Esophagus muscularis mucosa (tissue), 4 donors: ENCODE data around the gene GLCCI1. TPM values are rescaled to one million over a fixed set of nuclear protein-coding genes. Genes with fewer than 3 reads are reported as not detected.

ENCODE experiments used
- DNase-seq: peaks from one replicate; pipeline ENCODE4 v3.0.0-alpha.2; 2017; ENCODE audit errors: extremely low spot score
- H3K27ac ChIP-seq, 4 donors: fragments of 200-600 bp; sonication (generic); replicated peaks in 1 of 4; 1 replicate in 3 of 4; 2 replicates in 1 of 4; pipeline ENCODE4 v1.5.1; 2016 to 2019; ENCODE audit warnings: mild to moderate bottlenecking in 1 of 4
- H3K27me3 ChIP-seq, 4 donors: fragments of 200-600 bp; sonication (generic); one replicate each; pipeline versions ENCODE4 v1.5.1 to v1.6.0; 2016 to 2019
- H3K36me3 ChIP-seq, 4 donors: fragments of 200-600 bp; sonication (generic); one replicate each; pipeline ENCODE4 v1.5.1; 2016 to 2019
- H3K4me1 ChIP-seq, 4 donors: fragments of 200-600 bp; sonication (generic); one replicate each; pipeline ENCODE4 v1.5.1; 2016 to 2019
- H3K4me3 ChIP-seq, 4 donors: fragments of 200-600 bp; sonication (generic); 1 replicate in 2 of 4; 2 replicates in 2 of 4; pipeline ENCODE4 v1.5.1; 2016 to 2019; ENCODE audit warnings: mild to moderate bottlenecking in 4 of 4, moderate library complexity in 1 of 4
- H3K9me3 ChIP-seq, 4 donors: fragments of 200-600 bp; sonication (generic); 1 replicate in 3 of 4; 2 replicates in 1 of 4; pipeline ENCODE4 v1.5.1; 2016 to 2019
- CTCF ChIP-seq, 3 experiments: fragments of 200-600 bp in 2 of 3; fragments of 450-650 bp in 1 of 3; sonication (generic) in 2 of 3; IDR thresholded peaks; one replicate each; pipeline ENCODE4 v1.5.1; 2017 to 2019; ENCODE audit warnings: antibody characterized with exemption in 3 of 3, mild to moderate bottlenecking in 2 of 3, moderate library complexity in 1 of 3
- EP300 ChIP-seq: sonication (generic); formaldehyde crosslinking; IDR thresholded peaks from one replicate; pipeline ENCODE4 v1.6.1; 2017; ENCODE audit warnings: antibody characterized with exemption
- POLR2A ChIP-seq: fragments of 450-650 bp; IDR thresholded peaks from one replicate; pipeline ENCODE4 v1.6.1; 2017; ENCODE audit warnings: antibody characterized with exemption, moderate library complexity, mild to moderate bottlenecking, low read depth
- POLR2AphosphoS5 ChIP-seq, 2 donors: sonication (generic); formaldehyde crosslinking; IDR thresholded peaks; one replicate each; pipeline ENCODE4 v1.6.1; 2017; ENCODE audit warnings: antibody characterized with exemption in 2 of 2
- WGBS: methylation state at CpG from one replicate; pipeline ENCODE4 v1.1.5; 2018; 5-methylcytosine and 5-hydroxymethylcytosine counted together
- intact Hi-C: fragments of 100-400 bp; cut with DNase I; formaldehyde crosslinking; loops from one replicate; pipeline ENCODE4 v1.15.1; 2023
- total RNA-seq, 4 donors: library from RNA; depleted of rRNA; stranded (reverse); fragments of >200 nt; gene quantifications; one replicate each; pipeline versions ENCODE4 v1.1.0 to v1.2.1, GENCODE V29; 2016

Gene GLCCI1
- total RNA-seq, 4 donors from 2014 or later, result 2.8 to 8.3 (median 4.8) TPM

- Histone ChIP-seq H3K4me1 (no peaks in the 10 kb centered on the region), H3K36me3 (no peaks in the 10 kb centered on the region), H3K27ac (no peak overlapping the region), H3K9me3 (no peaks in the 10 kb centered on the region), H3K27me3 (no peaks in the 10 kb centered on the region), H3K4me3 (no peak overlapping the region)
- 79% methylated on average over 4 of the region's 4 CpGs for WGBS
- no peak for TF ChIP-seq CTCF (IDR thresholded peaks at IDR 0.05)
- TF ChIP-seq EP300, result no peak
- TF ChIP-seq POLR2AphosphoS5 (IDR thresholded peaks at IDR 0.05), result no peak
- no peak for TF ChIP-seq POLR2A
- DNase-seq, result no peak
- intact Hi-C loops, result loop anchor here (10.0 kb wide), 1 partner anchor 265 kb away; no protein-coding TSS in a partner anchor
Observed at GRCh38 chr7:7959979-7960670, 8.5 kb upstream of the GLCCI1 start.

GRCh38 chr7:7962851-7963250 is 5.7 kb upstream of the GLCCI1 start:
- WGBS, result 89% methylated on average over 3 of the region's 3 CpGs
- DNase-seq, result no peak
- H3K9me3 ChIP-seq, result no peaks in the 10 kb centered on the region

GRCh38 chr7:7964250-7964649 is 4.3 kb upstream of the GLCCI1 start:
- no peaks in the 10 kb centered on the region for H3K36me3 ChIP-seq
- WGBS, result 92% methylated on average over 2 of the region's 2 CpGs
- no peak overlapping the region for H3K27ac ChIP-seq
- intact Hi-C loops, result loop anchor here (10.0 kb wide), 1 partner anchor 269 kb away; no protein-coding TSS in a partner anchor
- H3K4me1 ChIP-seq, result peaks cover 0 to 8% (median 3%) of the 10 kb centered on the region in 4 donors
- no peak for TF ChIP-seq EP300
- no peak for TF ChIP-seq POLR2A
- no peak for TF ChIP-seq CTCF (IDR thresholded peaks at IDR 0.05)
- no peak for TF ChIP-seq POLR2AphosphoS5 (IDR thresholded peaks at IDR 0.05)
- no peaks in the 10 kb centered on the region for H3K9me3 ChIP-seq
- DNase-seq, result no peak
- H3K4me3 ChIP-seq, result no peak overlapping the region
- H3K27me3 ChIP-seq, result no peaks in the 10 kb centered on the region

More at GRCh38 chr7:7962851-7963250, 5.7 kb upstream of the GLCCI1 start:
- H3K4me3 ChIP-seq, result no peak overlapping the region
- H3K27me3 ChIP-seq, result no peaks in the 10 kb centered on the region
- H3K27ac ChIP-seq, result no peak overlapping the region
- H3K4me1 ChIP-seq, result peaks cover 0 to 6% (median 2%) of the 10 kb centered on the region in 4 donors
- no peaks in the 10 kb centered on the region for H3K36me3 ChIP-seq
- intact Hi-C loops, result loop anchor here (10.0 kb wide), 1 partner anchor 268 kb away; no protein-coding TSS in a partner anchor
- TF ChIP-seq CTCF (IDR thresholded peaks at IDR 0.05) (no peak), POLR2A (no peak), EP300 (no peak), POLR2AphosphoS5 (IDR thresholded peaks at IDR 0.05) (no peak)

GRCh38 chr7:7964691-7965090 is 3.9 kb upstream of the GLCCI1 start:
- Histone ChIP-seq H3K36me3 (no peaks in the 10 kb centered on the region), H3K4me1 (peaks cover 0 to 8% (median 3%) of the 10 kb centered on the region in 4 donors), H3K27ac (no peak overlapping the region), H3K4me3 (no peak overlapping the region), H3K27me3 (no peaks in the 10 kb centered on the region), H3K9me3 (no peaks in the 10 kb centered on the region)
- 94% methylated on average over 2 of the region's 2 CpGs for WGBS
- TF ChIP-seq CTCF (IDR thresholded peaks at IDR 0.05) (no peak), POLR2AphosphoS5 (IDR thresholded peaks at IDR 0.05) (no peak), POLR2A (no peak), EP300 (no peak)
- intact Hi-C loops, result loop anchor here (10.0 kb wide), 1 partner anchor 270 kb away; no protein-coding TSS in a partner anchor
- DNase-seq, result no peak
